ENCODE data around the gene TBR1. TPM values are rescaled to one million over a fixed set of nuclear protein-coding genes. Genes with fewer than 3 reads are reported as not detected.

The TBR1 gene
- total RNA-seq, 1 donor from 2014 or later = not detected

DNA sequence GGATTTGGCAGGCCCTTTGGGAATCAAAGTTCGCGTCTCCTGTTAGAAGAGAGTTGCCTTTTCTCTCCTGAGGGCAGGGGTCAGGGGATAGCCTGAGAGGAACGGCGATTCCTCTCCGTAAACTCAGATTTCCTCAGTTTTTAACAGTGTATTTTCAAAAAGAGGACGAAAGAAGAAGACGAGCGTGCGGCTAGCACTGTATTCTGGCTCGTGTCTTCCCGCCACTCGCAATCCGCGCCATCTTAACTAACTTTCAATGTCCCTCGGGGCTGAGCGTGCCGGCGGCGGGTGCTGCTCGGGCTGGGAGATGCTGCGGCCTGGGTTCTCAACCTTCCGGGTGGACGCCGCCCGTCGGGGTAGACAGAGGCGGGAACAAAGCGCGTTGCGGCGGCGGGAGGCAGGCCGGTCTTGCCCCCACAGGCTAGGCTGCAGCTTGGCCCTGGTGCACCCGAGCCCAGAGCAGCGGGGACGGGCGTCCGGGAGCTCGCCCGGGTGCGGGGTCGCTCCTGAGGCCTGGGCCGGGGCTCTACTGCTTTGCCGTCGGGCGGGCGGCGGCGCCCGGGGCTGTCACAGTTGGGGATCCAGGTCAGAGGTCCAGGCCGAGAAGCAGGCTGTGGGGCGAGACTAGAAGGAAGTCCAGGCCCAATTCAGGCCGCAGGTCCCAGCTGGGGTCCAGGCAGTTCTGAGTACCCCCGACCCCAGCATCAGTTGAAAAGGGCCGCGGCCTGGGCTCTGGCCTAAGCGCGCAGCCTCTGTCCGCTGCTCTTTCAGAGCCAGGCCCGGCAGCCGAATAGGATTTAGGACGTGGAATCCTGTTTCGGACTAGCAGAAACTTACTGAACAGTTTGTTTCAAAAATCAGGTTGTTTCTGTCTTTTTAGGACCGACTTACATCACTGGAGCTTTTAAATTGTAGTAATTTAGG, 11.8 kb downstream of the TBR1 start:
- DNase-seq = peak; percentile 19

DNA sequence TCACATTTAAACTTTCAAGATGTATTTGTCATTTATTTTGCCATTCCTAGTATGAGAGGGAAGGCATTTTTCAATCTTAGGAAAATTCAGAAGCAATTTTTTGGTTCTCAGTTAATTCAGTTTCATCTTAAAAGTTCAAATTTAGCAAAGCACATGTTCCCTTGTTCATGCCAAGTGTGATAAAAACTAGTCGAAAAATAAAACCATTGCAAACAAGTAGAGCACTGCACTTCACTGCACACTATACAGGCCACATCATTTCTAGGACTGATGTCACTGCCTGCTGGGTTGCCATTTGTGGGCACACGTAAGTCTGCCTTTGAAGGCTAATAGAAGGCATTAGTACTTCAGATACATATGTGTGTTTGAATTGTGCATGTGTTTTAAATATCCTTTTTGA, 14.3 kb downstream of the TBR1 start:
- DNase-seq = no peak

DNA sequence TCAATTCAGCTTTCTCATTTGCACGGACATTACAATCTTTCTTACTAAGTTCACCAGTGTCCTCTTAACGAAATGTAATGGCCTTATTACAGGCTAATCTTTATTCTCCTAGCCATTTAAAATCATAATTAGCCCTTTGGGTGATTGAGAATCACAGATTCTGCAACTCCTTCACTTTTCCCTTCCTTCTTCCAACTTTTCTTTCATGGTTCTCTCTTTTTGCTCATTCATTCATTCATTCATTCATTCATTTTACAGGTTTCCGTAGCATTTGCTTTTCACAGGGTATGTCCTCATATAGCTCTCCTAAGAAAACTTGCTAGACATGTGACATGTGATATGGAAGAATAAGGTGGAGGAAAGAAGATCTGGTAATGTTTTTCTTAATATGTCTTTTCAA, 16.0 kb downstream of the TBR1 start:
- DNase-seq = no peak

DNA sequence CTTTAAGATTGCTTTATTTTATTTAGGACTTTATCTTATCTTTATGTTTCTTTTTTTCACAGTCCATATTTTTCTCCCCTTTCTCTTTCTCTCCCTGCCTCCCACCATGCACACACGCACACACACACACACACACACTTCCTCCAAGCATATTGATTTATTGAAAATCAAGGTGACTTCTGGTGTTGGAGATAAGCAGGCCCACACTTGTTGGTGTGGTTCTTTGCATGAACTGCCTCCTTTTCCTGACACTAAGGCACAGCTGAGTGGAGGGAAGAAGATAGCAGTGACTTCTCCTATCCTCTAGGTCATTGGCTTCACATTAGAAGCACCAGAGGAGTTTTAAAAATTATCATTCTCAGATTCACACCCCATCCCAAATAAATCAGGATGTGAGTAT, 18.0 kb downstream of the TBR1 start:
- no peak for DNase-seq

DNA sequence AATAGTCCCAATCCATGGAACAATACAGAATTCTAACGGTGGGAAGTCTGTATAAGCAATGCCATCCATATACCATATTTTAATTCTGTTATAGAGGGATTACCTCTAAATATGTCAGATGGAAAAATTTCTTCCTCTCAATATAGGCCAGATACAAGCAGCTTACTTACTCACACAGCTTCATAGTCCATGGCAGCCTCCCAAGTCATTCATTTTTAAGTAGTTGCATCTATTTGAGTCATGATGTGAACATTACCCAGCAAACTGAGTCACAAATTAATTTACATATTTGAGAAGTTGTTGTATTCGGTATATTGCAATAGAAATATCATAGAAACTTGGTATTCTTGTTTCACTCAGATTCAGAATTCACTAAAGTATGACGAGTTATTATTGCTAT, 20.3 kb downstream of the TBR1 start:
- no peak for DNase-seq

DNA sequence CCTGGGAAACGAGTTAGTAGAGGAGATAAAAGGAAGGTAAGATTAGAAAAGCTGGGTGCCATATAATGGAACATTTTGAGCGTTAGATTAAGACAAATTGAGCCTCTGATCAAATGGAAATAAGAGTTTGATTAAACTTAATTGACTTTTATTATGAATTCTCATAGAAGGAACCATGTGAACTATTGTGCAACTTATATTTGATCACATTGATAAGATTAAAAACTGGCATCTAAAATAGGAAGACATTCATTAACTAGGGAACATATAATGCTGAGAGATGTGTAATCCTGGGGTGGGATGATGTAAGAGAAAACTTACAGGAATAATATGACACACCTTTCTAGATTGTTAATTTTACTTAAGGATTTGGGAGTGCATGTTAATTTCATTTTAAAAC, 22.5 kb downstream of the TBR1 start:
- DNase-seq = no peak

DNA sequence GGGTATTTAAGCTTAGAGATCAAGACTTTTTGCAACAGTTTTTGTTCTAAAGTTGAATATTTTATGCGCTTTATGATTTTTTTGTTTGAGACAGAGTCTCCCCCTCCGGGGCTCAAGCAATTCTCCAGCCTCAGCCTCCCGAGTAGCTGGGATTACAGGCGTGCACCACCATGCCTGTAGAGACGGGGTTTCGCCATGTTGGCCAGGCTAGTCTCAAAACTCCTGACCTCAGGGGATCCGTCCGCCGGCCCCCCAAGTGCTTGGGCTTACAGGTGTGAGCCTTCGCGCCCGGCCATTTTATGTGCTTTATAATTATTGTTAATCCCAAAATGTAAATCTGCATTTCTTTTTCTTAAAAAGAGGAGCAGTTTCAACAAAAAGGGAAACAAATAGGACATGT, 29.0 kb downstream of the TBR1 start:
- DNase-seq = no peak

DNA sequence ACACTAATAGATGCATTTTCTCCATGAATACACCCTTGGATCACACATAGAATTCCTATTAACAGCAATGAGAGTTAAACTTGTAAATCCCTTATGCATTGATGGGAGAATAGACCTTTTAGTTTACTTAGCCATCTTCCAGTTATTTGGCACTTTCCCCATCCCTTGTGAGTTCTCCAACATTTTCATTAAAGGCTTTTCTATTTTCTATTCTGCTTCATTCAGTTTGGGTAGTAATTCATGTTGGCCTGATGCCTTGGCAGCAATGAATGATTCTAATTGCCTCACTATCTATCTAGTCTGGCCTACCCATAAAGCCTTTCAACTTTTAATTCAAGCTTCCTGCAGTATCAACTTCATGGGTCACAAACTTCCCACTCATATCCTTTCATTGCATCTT, 32.3 kb downstream of the TBR1 start:
- DNase-seq = no peak

DNA sequence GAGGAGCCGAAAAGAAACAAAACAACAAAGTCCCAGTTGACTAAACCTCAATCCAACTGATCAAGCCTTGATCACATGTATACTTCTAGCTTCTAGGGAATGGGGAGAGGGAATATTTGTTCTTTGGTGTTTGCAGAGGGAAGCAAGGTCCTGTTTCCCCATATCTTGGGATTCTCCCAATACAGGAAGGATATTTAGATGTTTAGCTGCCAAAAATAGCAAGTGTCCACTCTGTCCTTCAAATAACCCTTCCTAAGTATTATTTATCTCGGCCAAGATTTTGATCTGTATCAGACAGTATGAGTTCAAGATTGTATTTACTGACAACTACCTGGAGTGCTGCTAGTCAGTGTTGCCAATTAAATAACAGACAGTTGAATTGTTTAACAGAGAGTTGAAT, 55.5 kb downstream of the TBR1 start:
- no peak for DNase-seq

DNA sequence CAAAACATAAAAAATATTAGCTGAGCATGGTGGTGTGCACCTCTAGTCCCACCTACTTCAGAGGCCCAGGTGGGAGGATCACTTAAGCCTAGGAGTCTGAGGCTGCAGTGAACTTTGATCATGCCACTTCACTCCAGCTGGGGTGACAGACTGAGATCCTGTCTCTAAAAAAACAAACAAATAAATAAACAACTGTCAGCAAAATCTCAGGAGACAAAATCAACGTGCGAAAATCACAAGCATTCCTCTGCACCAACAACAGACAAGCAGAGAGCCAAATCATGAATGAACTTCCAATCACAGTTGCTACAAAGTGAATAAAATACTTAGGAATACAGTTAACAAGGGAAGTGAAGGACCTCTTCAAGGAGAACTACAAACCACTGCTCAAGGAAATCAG, 58.8 kb downstream of the TBR1 start:
- DNase-seq = no peak

Small RNAs within 50 kb of the gene (small RNA-seq; reads per million reads assigned to genes)
- not detected for gene RNA5SP108 (ENCODE audit: low replicate concordance)

Other genes with a start within 250 kb of the TBR1 start
- gene PSMD14, start 107.9 kb upstream of the TBR1 start, total RNA-seq = 47.3 TPM
- 0.41 TPM for gene SLC4A10, start 208.1 kb downstream of the TBR1 start, total RNA-seq